GM21528 (cell line): ENCODE data around the gene TLE3.

Experiments
- ATAC-seq: cut with Tn5 transposase; IDR thresholded peaks from one replicate; pipeline ENCODE4 v1.9.1; 2021; ENCODE audit warnings: mild to moderate bottlenecking, moderate library complexity; ENCODE audit not compliant: unreplicated experiment, low FRiP score

Gene TLE3

DNA sequence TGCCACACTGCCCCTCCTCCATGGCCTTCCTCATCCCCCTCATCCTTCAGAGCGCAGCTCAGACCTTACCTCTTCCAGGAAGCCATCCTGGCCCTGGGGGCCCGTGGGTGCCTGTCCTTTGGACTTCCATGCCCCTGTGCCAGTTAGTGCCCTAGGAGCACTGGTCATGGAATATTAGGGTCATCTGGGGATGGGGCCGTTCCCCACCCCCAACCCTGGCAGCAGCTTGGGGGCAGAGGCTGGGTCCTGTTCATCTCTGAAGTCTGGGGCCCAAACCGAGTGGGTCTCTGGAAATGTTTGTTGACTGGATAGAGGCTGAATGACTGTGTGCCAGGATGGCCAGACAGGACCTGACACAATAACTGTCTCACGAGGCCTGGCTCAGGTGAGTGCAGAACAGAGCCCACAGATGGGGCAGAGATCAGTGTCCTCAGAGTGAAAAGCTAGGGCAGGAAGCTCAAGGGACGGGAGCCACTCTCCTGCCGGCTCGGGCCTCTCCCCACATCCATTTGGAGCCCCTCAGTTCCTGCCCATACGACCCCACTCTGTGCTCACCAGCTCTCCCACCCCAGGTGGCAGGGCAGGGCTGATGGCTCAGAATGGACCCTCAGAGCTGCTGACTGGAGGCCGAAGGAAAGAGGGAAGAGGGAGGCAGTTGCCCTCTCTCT lies 62.5 kb downstream of the TLE3 start:
- peak; percentile 9 for ATAC-seq

DNA sequence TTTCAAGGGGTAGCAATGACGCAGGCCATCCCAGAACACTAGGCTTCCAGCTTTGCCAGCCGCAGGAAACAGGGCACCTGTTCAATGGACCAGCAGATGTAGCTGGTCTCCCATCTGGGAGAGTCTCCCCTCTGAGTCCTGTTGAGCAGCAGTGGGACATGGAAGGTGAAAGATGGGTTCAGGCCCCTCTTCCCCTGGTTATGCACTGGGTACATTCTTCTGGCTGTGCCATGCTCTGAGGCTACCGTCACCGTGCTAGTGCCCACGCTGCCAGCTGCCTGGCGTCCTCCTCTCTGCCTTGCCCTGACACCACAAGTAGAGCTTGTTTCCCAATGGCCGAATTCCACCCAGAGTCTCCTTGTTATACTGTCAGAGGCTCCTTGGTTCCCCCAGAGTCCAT lies 63.1 kb downstream of the TLE3 start:
- no peak for ATAC-seq

DNA sequence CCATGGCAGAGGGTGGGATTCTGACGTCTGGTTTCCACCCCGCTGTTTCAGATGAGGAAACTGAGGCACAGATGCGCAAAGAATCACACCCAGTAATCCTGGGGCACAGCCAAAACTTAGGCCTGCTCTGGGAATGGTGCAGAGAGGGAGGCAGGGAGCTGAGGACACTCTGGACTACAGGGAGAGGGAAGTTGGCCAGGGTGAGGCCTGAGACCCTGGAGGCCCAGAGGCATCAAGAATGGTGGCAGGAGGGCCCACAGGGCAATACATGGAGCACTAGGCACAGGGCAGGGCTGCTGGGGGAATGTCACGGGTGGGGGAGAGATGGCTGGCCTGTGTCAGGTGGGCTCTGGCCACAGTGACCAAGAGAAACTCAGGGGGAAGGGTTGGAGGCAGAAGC lies 63.6 kb downstream of the TLE3 start:
- no peak for ATAC-seq

DNA sequence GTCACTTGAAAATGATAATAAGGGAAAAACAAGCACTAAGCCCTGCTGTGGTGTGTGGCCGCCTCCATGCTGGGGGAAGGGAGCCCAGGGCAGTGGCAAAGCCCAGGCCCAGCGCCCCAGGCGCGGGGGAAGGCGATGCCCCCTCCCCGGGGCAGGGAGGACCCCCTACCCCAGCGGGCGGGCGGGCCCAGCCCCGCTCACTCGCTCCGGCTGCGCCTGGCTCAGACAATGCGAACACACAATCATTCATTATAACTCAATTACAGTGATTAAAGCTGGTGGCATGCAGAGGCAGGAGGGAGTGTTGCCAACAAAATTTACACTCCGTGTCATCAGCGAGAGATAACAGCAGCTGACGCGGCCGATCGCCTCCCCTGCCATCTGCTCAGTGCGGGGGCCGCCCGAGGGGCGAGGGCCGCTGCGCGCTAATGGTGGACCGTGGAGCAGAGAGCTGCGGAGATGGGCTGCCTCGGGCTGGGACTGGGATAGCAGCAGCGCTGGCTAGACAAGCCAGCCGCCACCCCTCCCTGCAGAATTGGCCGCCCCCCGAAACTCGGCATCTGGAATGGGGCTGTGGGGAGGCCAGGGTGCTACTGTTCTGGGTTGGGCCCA lies 64.1 kb downstream of the TLE3 start:
- ATAC-seq = no peak

DNA sequence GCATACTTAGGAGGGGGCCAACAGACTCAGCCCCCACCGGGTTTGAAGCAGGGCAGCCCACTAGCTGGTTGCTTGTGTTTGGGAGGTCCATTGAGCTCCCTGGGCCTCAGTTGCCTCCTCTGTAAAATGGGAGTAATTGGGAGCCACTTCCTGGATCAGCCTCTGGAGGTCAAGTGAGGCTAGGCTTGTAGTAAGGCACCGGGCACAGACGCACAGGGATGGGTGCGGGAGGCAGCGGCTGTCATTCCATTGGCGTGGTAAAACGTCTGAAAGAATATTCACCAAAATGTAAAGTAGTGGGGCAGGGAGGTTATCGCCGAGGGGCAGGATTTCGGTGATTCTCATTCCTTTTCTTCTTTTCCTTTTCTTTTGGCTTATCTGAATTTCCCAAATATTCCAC lies 64.6 kb downstream of the TLE3 start:
- ATAC-seq = no peak

DNA sequence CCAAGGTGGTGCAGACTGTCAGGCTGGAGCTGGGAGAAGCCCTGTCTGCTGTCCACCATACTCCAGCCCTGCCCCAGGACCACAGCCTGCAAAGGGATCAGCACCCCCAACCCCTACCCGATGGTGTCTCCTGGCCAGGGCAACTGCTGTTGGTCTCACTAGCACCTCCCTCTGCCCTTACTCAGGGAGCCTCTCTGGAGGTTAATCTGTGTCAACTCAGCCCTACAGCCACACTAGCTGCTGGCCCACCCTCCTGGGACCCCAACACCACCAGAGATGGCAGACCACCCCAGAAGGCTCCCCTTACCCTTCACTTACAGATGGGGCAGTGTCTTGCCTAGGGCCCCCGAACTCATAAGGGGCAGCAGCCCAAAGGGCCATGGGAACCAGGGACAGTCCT lies 65.2 kb downstream of the TLE3 start:
- ATAC-seq = no peak

DNA sequence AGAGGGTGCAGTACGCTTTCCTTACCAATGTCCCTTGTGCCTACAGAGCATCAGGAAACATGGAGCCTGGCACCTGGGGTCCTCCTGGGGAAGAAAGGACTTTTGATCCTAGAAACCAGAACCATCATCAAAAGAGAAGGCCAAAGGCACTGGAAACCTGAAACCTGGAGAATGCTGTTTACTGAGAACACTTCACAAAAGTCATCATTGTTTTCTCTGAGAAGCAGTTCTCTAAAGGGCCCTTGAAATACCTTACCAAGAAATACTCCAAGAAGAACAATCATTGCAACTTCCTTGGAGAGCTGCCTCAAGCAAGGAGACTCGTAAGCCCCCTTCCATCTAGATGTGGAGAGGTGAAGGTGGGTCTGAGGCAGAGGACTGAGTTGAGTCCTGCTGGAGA lies 66.0 kb downstream of the TLE3 start:
- no peak for ATAC-seq

DNA sequence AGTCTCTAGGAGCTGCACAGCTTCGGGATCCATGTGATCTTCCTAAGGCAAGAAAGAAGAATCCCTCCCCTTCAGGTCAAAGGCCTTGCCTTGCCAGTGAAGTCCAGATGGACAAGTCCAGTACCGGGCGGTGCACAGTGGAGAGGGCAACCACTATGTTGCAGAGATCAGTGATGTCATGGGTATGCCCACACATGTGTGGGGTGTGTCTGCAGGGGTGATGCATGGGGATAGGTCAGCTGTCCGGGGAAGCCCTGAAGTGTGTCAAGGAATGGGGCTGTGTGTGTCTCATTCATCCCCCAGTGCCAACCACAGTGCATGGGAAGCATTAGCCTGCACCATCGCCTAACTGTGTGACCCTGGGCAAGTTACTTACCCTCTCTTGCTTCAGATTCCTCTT lies 66.5 kb downstream of the TLE3 start:
- ATAC-seq = no peak

DNA sequence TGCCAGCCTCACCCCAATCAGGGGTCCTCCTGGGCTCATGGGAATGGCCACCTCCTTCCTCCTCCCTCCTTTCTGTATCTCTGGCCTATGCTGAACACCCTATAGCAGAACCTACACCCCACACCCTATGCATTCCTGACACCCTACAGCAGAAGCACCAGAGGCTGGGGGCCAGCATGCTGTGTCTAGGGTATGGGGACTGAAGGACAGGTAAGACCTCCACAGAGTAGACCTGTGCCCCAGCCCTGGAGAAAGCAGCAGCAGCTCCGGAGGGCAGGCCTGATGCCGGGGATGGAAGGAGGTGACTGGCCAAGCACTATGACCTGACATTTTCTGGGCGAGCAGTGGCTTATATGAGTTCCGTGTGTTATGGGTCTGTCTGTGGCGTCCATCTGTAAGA lies 66.9 kb downstream of the TLE3 start:
- no peak for ATAC-seq

DNA sequence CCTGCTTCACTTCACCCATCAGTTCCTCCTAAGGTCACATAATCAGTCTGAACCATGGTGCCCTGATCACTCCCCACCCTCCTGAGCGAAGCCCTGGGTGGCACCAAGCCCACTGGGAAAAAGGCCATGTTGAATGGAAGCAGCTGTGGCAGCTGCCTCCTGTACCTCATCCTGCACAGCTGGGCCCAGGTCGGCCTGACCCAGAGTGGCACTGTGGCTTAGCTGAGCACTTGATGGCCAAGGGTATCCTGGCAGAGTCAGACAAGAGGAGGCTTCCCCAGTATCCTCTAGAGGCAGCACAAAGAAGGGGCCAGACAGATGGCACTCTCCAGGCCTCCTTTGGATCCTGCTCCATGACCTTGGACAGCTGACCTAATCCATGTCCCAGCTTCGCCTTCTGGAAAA lies 68.4 kb downstream of the TLE3 start:
- no peak for ATAC-seq

DNA sequence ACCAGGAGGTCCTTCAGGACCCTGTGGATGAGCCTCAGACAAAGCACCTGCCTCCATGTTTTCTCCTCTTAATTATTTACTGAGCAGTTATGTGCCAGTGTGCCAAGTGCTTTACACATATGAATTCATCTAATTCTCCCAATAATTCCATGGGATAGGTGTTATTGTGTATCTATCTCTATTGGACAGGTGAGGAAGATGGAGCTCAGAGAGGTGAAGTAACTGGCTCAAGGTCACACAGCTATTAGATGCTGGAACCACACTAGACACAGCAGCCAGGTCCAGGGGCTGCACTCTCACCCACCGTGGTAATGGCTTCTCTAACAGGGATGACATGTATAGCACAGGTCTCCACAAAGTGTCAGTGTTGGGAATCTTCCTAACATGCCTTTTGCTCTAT lies 70.2 kb downstream of the TLE3 start:
- no peak for ATAC-seq

DNA sequence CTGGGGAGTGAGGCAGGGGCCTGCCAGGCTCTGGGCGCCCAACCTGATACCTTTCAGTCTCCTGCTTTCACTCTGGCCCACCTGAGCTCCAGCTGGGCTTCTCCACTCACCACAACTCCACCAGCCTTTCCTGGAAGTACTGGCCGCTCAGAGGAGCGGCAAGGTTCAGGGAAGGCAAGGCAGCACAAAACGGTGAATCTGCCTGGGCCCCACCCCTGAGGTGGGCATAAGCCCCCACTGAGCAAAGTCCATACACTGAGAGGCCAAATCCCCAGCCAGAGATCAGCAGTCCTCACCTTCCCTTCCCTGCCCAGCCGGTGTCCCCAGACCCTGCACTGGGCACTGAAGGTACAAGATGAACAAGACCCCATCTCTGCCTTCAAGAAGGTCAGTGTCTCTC lies 70.7 kb downstream of the TLE3 start:
- ATAC-seq = no peak

DNA sequence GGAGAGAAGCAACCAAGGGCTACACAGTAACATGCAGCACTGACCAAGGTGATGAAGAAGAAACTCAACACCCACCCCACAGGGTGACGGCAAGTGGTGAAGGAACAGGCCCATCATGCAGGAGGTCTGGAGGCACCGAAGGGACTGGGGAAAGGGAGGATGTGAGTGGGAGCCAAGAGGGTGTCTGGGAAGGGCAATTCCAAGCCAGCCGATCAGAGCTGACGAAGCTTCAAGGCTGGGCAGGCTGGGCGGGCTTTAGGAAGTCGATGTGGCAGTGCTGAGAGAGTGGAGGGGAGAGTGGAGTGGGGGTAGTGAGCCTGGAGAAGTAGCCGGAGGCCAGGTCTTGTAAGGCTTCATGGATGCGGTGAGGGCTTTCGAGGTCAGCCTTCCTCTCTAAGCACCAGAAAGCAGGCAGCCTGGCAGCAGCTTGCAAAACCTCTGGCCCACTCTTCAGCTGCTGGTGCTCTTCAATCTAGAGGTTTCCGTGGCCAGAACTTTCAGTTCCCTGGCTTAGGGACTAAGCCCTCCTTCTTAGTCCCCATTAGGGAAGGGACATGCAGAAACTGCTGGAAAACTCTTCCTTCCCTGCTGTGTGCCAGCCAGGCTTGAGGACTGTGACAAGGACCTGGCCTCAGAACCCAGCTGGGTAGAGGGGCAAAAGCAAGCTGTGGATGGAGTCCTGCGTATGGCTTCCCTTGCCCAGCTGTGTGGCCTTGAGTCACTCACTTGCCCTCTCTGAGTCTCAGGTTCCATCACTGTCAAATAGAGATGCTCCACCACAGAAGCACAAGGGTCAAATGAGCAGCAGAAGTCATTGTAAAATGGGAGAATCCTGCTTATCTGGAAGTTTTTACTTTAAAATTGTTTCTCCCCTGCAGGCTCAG lies 72.1 kb downstream of the TLE3 start:
- ATAC-seq = no peak

DNA sequence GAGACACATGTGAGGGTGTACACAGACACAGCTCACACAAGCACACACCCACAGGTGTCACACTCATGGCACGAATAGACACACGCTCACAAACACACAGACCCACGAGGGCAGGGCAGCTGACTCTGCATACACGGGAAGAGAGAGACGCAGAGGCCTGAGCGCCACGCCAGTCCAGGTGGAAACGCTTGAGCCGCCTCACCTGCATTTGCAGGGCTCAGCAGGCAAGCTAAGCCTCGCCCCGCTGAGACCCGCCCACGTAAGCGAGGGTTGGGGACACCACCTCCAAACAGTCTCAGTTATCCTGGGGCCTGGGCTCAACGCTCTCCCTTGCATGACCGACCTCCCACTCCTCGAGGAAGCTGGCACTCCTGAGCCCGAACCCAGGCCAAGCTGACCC lies 73.2 kb downstream of the TLE3 start:
- no peak for ATAC-seq

DNA sequence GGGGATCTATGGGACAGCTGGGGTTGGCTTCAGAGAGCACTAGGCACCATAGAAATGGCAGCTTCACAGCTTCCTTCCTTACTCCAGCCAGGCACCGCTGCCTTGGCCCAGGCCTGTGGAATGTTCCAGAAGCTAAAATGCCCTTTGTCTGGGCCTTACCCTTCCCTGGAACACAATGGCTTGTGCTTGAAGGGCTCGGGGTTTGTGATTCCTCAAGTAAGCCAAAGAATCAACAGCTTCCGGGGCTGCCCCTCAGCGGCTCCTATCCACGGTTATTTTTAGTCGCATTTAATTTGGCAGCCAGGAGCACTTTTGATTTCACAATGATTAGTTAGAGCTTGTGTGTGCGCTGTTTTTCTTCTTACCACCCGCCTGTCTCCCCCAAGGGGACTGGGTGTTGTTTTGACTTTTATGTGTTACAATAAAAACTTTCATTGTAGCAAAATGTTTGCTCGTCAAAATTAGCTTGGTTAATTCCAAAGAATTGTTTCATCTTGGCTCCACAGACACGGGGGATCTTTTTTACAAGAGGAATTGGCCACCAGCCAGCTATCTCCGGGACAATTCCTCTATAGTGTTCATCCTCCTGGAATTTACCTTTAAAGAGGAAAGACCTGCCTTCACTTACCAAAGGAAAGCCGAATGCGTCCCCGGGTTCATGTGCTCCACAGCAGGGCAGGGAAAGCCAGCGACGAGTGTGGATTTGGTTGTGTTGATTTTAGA lies 73.8 kb downstream of the TLE3 start:
- ATAC-seq = no peak

DNA sequence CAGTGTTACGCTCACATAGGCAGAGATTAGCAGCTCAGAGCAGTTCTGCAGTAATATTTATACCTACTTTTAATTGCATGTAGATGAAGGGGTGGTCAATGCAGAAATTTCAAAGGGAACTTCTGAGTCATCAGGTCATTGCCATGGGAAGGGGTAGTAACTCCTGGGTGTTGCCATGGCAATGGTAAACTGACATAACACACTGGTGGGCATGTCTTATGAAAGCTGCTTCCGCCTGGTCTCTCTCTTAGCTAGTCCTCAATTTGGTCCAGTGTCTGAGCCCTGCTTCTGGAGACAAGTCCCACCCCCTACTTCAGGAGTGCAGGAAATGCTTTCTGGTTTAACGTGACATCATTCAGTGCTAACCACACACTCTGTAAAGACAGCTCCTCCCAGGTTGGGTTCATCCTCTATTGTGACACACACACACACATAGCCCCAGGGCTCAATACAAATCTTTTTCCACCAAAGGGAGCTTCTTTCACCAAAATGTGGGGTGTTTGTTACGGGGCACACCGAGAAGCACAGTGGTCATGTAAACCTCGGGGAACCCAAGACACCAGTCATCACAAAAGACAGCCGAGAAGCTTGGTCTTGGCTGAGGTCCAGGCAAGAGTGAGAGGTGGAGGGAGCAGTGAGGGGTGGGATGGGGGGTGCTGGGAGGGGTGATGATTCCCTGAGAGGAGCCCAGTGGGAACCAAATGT lies 74.5 kb downstream of the TLE3 start:
- ATAC-seq = peak; percentile 82

DNA sequence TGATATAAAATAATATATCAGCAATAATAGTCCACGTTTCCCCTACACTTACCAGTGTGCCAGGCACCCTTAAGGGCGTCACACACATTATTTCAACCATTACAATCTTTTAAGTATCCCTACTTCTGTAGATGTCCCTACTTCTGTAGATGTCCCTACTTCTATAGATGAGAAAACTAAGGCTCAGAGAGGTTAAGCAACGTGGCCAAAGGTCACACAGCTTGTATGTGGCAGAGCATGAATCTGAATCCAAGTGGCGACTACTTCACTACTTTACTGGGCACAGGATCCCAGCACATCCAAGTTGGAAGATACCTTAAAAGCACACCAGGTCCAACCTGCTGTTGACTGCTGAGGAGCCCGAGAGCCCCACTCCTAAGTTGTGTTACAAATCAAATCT lies 77.5 kb downstream of the TLE3 start:
- no peak for ATAC-seq

DNA sequence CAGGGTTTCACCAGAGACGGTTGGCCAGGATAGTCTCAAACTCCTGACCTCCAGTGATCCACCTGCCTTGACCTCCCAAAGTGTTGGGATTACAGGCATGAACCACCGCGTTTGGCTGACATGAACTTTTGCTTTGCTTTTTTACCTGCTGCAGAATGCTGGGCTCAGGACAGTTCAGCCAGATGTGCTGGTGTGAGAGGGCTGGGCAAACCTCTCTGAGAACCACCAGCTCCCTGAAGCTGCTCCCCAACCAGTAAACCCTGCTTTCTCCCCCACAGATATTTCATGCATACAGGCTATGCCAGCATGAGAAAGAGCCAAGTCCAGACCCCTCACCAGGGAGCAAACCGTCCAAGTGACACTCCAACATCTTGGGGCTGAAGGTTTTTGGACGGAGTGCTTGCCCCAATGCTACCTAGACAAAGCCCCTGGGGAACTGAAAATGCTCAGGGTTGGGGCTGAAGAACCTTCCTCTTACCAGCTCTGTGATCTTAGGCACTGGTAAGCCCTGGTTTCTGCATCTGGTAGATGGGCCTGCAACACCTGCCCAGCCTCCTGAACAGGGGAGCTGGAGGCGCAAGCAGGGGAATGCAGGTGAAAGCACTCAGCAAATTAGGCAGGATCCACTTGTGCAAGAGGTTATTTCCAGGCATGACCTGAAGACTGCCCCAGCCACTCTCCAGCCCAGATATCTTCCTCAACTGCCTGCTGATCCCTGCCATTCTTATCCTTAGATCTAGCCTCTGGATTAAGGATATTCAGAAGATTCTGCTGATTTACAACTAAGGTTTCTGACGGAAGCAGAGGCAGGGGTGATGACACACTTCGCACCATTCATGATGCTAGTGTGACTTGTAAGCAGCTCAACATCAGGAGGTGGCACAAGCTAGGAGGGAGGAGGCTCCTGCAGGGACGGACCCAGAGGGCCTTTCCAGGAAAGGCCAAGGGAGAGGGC lies 78.8 kb downstream of the TLE3 start:
- no peak for ATAC-seq

DNA sequence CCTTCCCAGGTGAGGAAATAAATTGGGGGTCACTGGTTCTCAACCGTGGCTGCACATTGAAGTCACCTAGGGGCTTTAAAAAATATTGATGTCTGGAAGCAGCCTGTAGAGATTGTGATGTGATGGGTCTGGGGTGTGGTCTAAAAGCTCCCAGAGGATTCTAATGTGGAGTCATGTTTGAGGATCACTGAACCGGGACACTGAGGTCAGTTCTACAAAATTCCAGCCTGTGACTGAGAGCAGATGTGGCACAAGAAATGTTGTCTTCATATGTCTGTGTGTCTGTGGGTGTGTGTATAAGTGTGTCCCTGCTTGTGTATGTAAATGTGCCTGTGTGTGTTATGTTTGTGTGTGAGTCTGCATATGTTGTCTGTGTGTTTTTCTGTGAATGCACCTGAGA lies 79.9 kb downstream of the TLE3 start:
- ATAC-seq = no peak
